Epithelial cell of proximal tubule (primary cell): ENCODE measurements around the gene FAM3C. TPM values are rescaled to one million over a fixed set of nuclear protein-coding genes. Genes with fewer than 3 reads are reported as not detected.
A peak's percentile ranks its signal among the peaks of the same experiment; 100 is the strongest.

Experiments used
- DNase-seq: peaks from one replicate; pipeline ENCODE4 v3.0.0-alpha.2; 2011; ENCODE audit warnings: low read depth
- H3K4me3 ChIP-seq: 2 replicates; pipeline ENCODE4 v1.5.1; 2011; ENCODE audit warnings: low read depth, mild to moderate bottlenecking, low read length
- total RNA-seq: library from RNA; depleted of rRNA; stranded (reverse); fragments of >200 nt; gene quantifications from 2 replicates; pipeline ENCODE4 v1.2.3, GENCODE V29; 2015
- TF ChIP-seq, protein P1 (sequence below): conservative IDR thresholded peaks from 2 replicates; pipeline ENCODE4 v1.5.1; 2012; ENCODE audit warnings: low read depth, mild to moderate bottlenecking, low read length

FAM3C gene
- total RNA-seq, 1 donor from 2014 or later, result 134 TPM

DNA sequence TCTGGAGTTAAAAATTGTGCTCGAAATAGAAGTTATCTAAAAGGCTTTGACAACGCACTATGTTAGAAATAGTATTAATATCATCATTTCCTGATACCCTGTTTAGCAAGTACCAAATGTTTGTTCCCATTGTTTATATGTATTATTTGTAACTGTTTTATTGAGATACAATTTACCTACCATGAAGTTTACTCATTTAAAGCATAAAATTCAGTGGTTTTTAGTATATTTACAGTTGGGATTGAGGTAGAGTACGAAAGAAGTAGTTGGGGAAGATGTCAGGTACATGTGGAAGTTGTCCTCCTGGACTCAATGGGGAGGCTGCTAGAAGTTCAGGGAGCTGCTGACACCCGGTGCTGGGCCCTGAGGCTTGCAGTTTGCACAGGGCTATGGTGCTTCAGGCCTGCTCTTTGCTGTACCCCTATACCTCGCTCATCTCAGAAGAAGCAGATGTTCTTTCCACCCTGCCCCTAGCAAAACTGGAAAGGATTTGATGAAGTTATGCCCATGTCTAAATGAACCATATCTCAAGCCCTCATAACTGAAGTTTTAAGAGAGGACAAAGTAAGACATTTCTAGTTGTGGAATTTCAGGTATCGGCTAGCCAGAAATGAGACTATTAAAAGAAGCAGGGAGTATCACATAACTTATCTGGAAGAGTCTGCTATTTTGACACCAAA lies 92.5 kb downstream of the FAM3C start:
- TF ChIP-seq, protein P1, sequence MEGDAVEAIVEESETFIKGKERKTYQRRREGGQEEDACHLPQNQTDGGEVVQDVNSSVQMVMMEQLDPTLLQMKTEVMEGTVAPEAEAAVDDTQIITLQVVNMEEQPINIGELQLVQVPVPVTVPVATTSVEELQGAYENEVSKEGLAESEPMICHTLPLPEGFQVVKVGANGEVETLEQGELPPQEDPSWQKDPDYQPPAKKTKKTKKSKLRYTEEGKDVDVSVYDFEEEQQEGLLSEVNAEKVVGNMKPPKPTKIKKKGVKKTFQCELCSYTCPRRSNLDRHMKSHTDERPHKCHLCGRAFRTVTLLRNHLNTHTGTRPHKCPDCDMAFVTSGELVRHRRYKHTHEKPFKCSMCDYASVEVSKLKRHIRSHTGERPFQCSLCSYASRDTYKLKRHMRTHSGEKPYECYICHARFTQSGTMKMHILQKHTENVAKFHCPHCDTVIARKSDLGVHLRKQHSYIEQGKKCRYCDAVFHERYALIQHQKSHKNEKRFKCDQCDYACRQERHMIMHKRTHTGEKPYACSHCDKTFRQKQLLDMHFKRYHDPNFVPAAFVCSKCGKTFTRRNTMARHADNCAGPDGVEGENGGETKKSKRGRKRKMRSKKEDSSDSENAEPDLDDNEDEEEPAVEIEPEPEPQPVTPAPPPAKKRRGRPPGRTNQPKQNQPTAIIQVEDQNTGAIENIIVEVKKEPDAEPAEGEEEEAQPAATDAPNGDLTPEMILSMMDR, result peak; percentile 27
- no peak overlapping the region for H3K4me3 ChIP-seq
- DNase-seq, result no peak

DNA sequence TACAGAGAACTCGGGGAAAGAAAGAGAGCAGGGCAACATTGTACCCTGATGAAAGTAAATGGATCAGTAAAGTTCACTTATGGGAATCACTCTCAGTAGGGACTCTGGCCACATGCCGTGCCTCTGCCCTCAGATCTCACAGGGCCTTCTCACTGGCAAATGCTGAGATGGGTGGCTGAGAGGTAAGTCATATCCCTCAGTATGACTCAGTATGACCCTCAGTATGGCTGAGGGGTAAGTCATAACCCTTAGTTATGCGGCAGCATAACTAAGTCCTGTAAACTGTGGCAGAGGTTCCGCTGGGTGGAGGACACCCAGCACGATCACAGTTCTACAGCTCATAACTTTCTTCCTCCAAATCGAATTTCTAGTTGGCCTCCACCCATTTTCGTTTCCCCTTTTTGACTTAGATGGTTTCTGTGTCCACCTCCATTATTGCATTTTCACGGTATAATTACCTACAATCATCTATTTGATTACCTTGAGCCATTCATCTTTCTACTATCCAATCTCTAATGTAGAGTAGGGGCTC lies 93.8 kb downstream of the FAM3C start:
- TF ChIP-seq, protein P1, result no peak
- no peak for DNase-seq
- H3K4me3 ChIP-seq, result no peak overlapping the region

DNA sequence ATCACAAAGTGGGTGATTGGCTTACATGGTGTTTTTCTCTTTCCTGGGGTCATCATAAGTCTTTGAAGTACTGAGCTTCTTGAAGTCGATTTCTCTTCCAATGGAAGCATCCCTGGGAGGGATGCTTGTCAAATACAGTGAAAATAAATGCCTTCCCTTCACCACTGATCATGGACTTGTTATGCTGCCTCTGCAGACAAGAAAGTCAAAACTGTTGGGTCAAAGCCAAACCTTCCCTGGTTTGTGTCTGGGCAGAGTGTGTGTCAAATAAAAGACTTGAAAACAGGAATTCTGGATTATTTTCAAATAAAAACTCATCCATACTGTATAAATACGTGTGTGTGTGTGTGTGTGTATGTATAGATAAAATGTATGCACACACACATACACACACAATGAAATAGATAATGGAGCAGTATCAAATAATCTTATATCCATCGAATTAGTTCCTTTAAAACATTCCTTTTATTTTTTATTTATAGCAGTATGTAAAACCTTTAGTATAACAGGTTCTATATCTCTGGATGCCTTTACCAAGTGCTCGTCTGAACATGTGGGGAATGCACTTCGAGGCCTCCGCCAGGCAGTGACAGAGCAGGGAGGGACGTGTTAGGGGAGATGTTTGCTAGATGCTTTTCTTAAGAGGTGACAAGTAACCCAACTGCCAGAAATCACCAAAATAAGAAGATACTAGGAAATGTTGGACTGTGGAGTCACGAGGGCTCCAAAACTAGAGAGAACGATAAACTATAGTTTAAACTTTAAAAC lies 94.5 kb downstream of the FAM3C start:
- no peak for DNase-seq
- H3K4me3 ChIP-seq, result no peak overlapping the region
- TF ChIP-seq, protein P1, result no peak

DNA sequence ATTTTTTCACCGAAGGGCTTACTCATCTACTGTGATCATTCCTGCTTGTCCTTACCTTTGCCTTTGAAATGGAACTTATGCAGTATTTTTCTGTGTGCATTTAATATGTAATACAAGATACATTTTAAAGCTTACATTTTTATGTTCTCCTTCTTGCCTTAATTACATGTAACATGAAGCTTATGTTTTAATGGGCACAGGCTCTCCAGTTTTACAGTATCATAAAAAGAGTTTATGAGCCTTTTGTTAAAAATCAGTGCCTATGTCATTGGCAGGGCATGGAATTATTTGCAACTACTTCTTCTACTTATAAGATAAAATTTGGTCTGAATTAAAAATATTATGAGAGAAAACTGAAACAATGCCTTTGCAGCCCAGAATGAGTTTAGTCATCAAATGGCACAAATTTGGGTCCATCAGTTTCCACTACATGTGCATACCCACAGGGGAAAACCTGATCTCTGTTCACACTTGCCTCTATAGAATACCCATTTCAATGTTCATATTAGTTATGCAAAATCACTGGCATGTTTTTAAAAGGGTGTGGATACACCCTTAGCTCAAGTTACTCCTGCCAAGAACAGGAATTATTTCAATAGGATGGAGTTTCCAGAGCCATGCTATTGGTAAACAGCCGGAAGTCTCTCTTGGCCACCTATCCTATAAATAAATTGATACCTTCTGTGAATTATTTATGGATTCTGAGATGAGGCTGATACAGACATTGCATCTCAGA lies 95.3 kb downstream of the FAM3C start:
- no peak overlapping the region for H3K4me3 ChIP-seq
- no peak for DNase-seq
- TF ChIP-seq, protein P1, result no peak

Other genes with a start within 250 kb of the FAM3C start
- 0.22 TPM in 1 of 2 replicates, not detected in the other for gene WNT16, start 67.3 kb downstream of the FAM3C start, total RNA-seq